GM12878 (cell line): ENCODE data around the gene SEMA7A. TPM values are rescaled to one million over a fixed set of nuclear protein-coding genes. Genes with fewer than 3 reads are reported as not detected.
"Not testable (repeated sequence)": the region's sequence is repeated elsewhere in the genome, so short reads cannot be mapped to it uniquely, and the experiment has no call there.

Experiments
- ATAC-seq: fragments of 200-7000 bp; cut with Tn5 transposase; 3 replicates; pipeline ENCODE4 v1.9.1; 2020; ENCODE audit warnings: mild to moderate bottlenecking, moderate library complexity
- BruUV-seq: library from RNA; stranded (reverse); fragments of 400-500 nt; replicated peaks from 2 replicates; lab custom pipeline; 2021; lab: Mats Ljungman, UMichigan
- CTCF ChIA-PET: fragments of 300-600 bp; sonication (Branson Sonifier 250); formaldehyde crosslinking; extraction: SDS; loops from one replicate; lab custom pipeline; 2021; ENCODE audit warnings: inconsistent platforms; lab: Yijun Ruan, JAX
- POLR2A ChIA-PET: fragments of 350-600 bp; formaldehyde crosslinking; extraction: SDS; loops from one replicate; lab custom pipeline; 2021; ENCODE audit warnings: inconsistent platforms; lab: Charles Lee
- RAD21 ChIA-PET: fragments of 300-600 bp; sonication (Branson Sonifier 250); formaldehyde crosslinking; loops from one replicate; lab custom pipeline; 2023; ENCODE audit warnings: antibody characterized with exemption; ENCODE audit not compliant: unreplicated experiment; lab: Charles Lee
- SMC1A ChIA-PET: fragments of 300-600 bp; sonication (Branson Sonifier 250); formaldehyde crosslinking; loops from one replicate; lab custom pipeline; 2023; ENCODE audit not compliant: unreplicated experiment, uncharacterized antibody; lab: Charles Lee
- DNase-seq: peaks from one replicate; pipeline ENCODE4 v3.0.0-alpha.2; 2011; ENCODE audit warnings: low read depth, low spot score
- FAIRE-seq: peaks from 3 replicates; lab custom pipeline; 2011; peaks lifted over from hg19 to GRCh38; lab: Jason Lieb, UNC
- H2AFZ ChIP-seq: 2 replicates; pipeline ENCODE4 v1.6.0; 2011; ENCODE audit warnings: low read depth, low read length, control low read depth; ENCODE audit not compliant: control insufficient read depth
- H3K27ac ChIP-seq: 2 replicates; pipeline ENCODE4 v1.5.1; 2011; ENCODE audit warnings: control low read depth; ENCODE audit not compliant: control insufficient read depth, insufficient read depth
- H3K27me3 ChIP-seq, 2 experiments: replicated peaks in 1 of 2; 2 replicates each; pipeline versions ENCODE4 v1.6.0 to v1.6.1; 2011; ENCODE audit warnings: low read length in 1 of 2; ENCODE audit not compliant: control insufficient read depth in 2 of 2, insufficient read depth in 2 of 2
- H3K36me3 ChIP-seq, 2 experiments: 2 replicates each; pipeline ENCODE4 v1.5.1; 2011; ENCODE audit warnings: low read length in 1 of 2; ENCODE audit not compliant: control insufficient read depth in 2 of 2, insufficient read depth in 2 of 2
- H3K4me1 ChIP-seq: 2 replicates; pipeline ENCODE4 v1.6.1; 2011; ENCODE audit warnings: mild to moderate bottlenecking, low read length, moderate library complexity, mixed read lengths; ENCODE audit not compliant: control insufficient read depth, insufficient read depth
- H3K4me2 ChIP-seq: 2 replicates; pipeline ENCODE4 v1.6.0; 2011; ENCODE audit warnings: control low read depth; ENCODE audit not compliant: control insufficient read depth, insufficient read depth
- H3K4me3 ChIP-seq: fragments of 200-600 bp; sonication (generic); 2 replicates; pipeline ENCODE4 v1.5.1; 2016
- H3K79me2 ChIP-seq: 2 replicates; pipeline ENCODE4 v1.6.0; 2011; ENCODE audit warnings: low read length; ENCODE audit not compliant: control insufficient read depth, insufficient read depth
- H3K9ac ChIP-seq: 2 replicates; pipeline ENCODE4 v1.8.0; 2011; ENCODE audit warnings: low read length, control low read depth, mixed read lengths; ENCODE audit not compliant: control insufficient read depth, insufficient read depth
- H3K9me3 ChIP-seq: replicated peaks from 3 replicates; pipeline ENCODE4 v1.5.1; 2011; ENCODE audit warnings: mild to moderate bottlenecking, low read length; ENCODE audit not compliant: control insufficient read depth, insufficient read depth
- H4K20me1 ChIP-seq: 2 replicates; pipeline ENCODE4 v1.6.0; 2011; ENCODE audit not compliant: control insufficient read depth, insufficient read depth
- KDM1A ChIP-seq: fragments of 200-600 bp; sonication (generic); IDR thresholded peaks from 2 replicates; pipeline ENCODE4 v1.6.1; 2016; ENCODE audit warnings: borderline replicate concordance
- WGBS: methylation state at CpG from one replicate; pipeline ENCODE4 v1.1.6; 2016; ENCODE audit warnings: low lambda C conversion rate; ENCODE audit not compliant: insufficient replicate concordance, insufficient coverage; ENCODE audit errors: missing lambda C conversion rate; 5-methylcytosine and 5-hydroxymethylcytosine counted together
- in situ Hi-C: fragments of 300-500 bp; cut with MboI; formaldehyde crosslinking; loops from 9 replicates; pipeline ENCODE4 v1.14.3; 2018; ENCODE audit warnings: mixed read lengths
- intact Hi-C: fragments of 100-400 bp; cut with micrococcal nuclease; formaldehyde crosslinking; loops from one replicate; pipeline ENCODE4 v1.14.2; 2022; ENCODE audit not compliant: unreplicated experiment
- polyA plus RNA-seq, 11 experiments: library from polyadenylated mRNA; depleted of rRNA in 4 of 11; unstranded in 6 of 11; stranded (reverse) in 5 of 11; fragments of >200 nt; fragmentation: Nextera tagmentation in 4 of 11; fragmentation: Illumina TruSeq in 1 of 11; extraction: Ambion mirVana in 4 of 11; extraction: Trizol in 1 of 11; gene quantifications; 1 replicate in 1 of 11; 2 replicates in 10 of 11; pipeline versions ENCODE4 v1.2.1 to v1.2.3, GENCODE V29; 2011 to 2016; ENCODE audit warnings: inconsistent platforms in 2 of 11, missing spikeins in 2 of 11, low read depth in 1 of 11
- total RNA-seq, 4 experiments: library from RNA; depleted of rRNA in 3 of 4; stranded (reverse); fragments of >200 nt in 3 of 4; fragmentation: Illumina TruSeq in 1 of 4; extraction: Trizol in 1 of 4; gene quantifications; 2 replicates each; pipeline versions ENCODE4 v1.2.1 to v1.2.3, GENCODE V29; 2013 to 2021
- TF ChIP-seq, protein P1 (sequence below), 3 experiments: IDR thresholded peaks in 2 of 3; conservative IDR thresholded peaks in 1 of 3; 2 replicates each; pipeline ENCODE4 v1.5.1; 2011; ENCODE audit warnings: low read depth in 3 of 3, low read length in 3 of 3, mild to moderate bottlenecking in 3 of 3, control low read depth in 2 of 3, moderate library complexity in 2 of 3, inconsistent platforms in 1 of 3, mixed read lengths in 1 of 3; ENCODE audit not compliant: control insufficient read depth in 2 of 3, insufficient read depth in 1 of 3; ENCODE audit errors: extremely low read depth in 1 of 3

Gene SEMA7A
- total and polyA plus RNA-seq, 10 of the 15 experiments (the other 5 are each of a cell fraction or from before 2014, with no cell fraction given): 0.08 to 112 (median 53.5) TPM

GRCh38 chr15:74482661-74483060 lies 48.9 kb upstream of the SEMA7A start:
- Histone ChIP-seq H4K20me1 (no peaks in the 10 kb centered on the region), H3K4me1 (no peaks in the 10 kb centered on the region), H3K79me2 (no peaks in the 10 kb centered on the region), H3K27me3 (no peaks in the 10 kb centered on the region), H3K27ac (no peak overlapping the region), H3K9ac (no peak overlapping the region), H3K36me3 (peaks cover 0 to 4% of the 10 kb centered on the region in 2 experiments; a peak in 1 of 4 replicates), H3K4me2 (no peak overlapping the region), H3K9me3 (no peaks in the 10 kb centered on the region), H3K4me3 (no peak overlapping the region), H2AFZ (no peak overlapping the region)
- ChIA-PET RAD21 (interaction anchor here (1.4 to 1.7 kb wide), 2 partner anchors 100 to 106 kb away, joined by 4 to 5 read pairs; no protein-coding TSS in a partner anchor), SMC1A (interaction anchor here (0.7 to 1.4 kb wide), 9 partner anchors 11 to 111 kb away, joined by 3 to 5 read pairs (median 3); no protein-coding TSS in a partner anchor), POLR2A (interaction anchor here (0.6 to 1.4 kb wide), 2 partner anchors 58 to 107 kb away, joined by 3 read pairs; partner anchors contain the start of gene ARID3B), CTCF (interaction anchor here (0.7 to 1.3 kb wide), 7 partner anchors 20 to 115 kb away, joined by 3 to 6 read pairs (median 4); partner anchors contain the start of gene CYP11A1)
- in situ Hi-C loops (no loop called here), intact Hi-C loops (no loop called here)
- WGBS: 67% methylated on average over 3 of the region's 3 CpGs
- ATAC-seq: no peak
- no TSS peak for BruUV-seq
- no peak for DNase-seq
- TF ChIP-seq, protein P1, sequence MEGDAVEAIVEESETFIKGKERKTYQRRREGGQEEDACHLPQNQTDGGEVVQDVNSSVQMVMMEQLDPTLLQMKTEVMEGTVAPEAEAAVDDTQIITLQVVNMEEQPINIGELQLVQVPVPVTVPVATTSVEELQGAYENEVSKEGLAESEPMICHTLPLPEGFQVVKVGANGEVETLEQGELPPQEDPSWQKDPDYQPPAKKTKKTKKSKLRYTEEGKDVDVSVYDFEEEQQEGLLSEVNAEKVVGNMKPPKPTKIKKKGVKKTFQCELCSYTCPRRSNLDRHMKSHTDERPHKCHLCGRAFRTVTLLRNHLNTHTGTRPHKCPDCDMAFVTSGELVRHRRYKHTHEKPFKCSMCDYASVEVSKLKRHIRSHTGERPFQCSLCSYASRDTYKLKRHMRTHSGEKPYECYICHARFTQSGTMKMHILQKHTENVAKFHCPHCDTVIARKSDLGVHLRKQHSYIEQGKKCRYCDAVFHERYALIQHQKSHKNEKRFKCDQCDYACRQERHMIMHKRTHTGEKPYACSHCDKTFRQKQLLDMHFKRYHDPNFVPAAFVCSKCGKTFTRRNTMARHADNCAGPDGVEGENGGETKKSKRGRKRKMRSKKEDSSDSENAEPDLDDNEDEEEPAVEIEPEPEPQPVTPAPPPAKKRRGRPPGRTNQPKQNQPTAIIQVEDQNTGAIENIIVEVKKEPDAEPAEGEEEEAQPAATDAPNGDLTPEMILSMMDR (IDR thresholded peaks at IDR 0.05 in 2 of 3, conservative IDR thresholded peaks at IDR 0.05 in 1 of 3; ENCODE audit: control insufficient read depth in 2 of 3, extremely low read depth in 1 of 3, insufficient read depth in 1 of 3, low read depth in 3 of 3, low read length in 3 of 3): peak in 1 of 3 experiments; percentile 20; a peak in 1 of 6 replicates
- no peak for TF ChIP-seq KDM1A
- no peak for FAIRE-seq

DNA sequence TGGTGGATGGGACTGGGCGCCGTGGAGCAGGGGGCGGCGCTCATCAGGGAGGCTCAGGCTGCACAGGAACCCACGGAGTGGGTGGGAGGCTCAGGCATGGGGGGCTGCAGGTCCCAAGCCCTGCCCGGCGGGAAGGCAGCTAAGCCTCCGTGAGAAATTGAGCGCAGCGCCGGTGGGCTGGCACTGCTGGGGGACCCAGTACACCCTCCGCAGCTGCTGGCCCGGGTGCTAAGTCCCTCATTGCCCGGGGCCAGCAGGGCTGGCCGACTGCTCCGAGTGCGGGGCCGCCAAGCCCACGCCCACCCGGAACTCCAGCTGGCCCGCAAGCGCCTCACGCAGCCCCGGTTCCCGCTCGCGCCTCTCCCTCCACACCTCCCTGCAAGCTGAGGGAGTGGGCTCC lies 46.6 kb upstream of the SEMA7A start:
- SMC1A ChIA-PET: interaction anchor here (3.5 kb wide), 1 partner anchor 9 kb away, joined by 10 read pairs; no protein-coding TSS in a partner anchor
- 99% methylated on average over 24 of the region's 27 CpGs for WGBS
- H3K9ac ChIP-seq, BruUV-seq, H4K20me1 ChIP-seq, H3K27ac ChIP-seq, H3K9me3 ChIP-seq, H3K36me3 ChIP-seq, H3K4me2 ChIP-seq, DNase-seq, H3K79me2 ChIP-seq, H3K27me3 ChIP-seq, in situ Hi-C loops, H3K4me3 ChIP-seq, H2AFZ ChIP-seq, ATAC-seq, intact Hi-C loops, CTCF ChIA-PET, FAIRE-seq, H3K4me1 ChIP-seq, POLR2A ChIA-PET: not testable (repeated sequence)
- RAD21 ChIA-PET: interaction anchor here (1.9 kb wide), 1 partner anchor 26 kb away, joined by 3 read pairs; no protein-coding TSS in a partner anchor

- DNase-seq, H3K9me3 ChIP-seq, H4K20me1 ChIP-seq, in situ Hi-C loops, H3K27me3 ChIP-seq, FAIRE-seq, H3K4me2 ChIP-seq, H3K4me3 ChIP-seq, H3K79me2 ChIP-seq, H3K27ac ChIP-seq, H3K4me1 ChIP-seq, H3K9ac ChIP-seq, ATAC-seq, intact Hi-C loops, BruUV-seq, H2AFZ ChIP-seq: not testable (repeated sequence)
- ChIA-PET CTCF (interaction anchor here (0.9 to 1.0 kb wide), 2 partner anchors 15 to 24 kb away, joined by 3 to 4 read pairs; no protein-coding TSS in a partner anchor), POLR2A (interaction anchor here (0.7 to 1.0 kb wide), 2 partner anchors 143 to 332 kb away, joined by 3 to 7 read pairs; no protein-coding TSS in a partner anchor), SMC1A (interaction anchor here (1.1 to 1.6 kb wide), 2 partner anchors 9 to 10 kb away, joined by 3 to 6 read pairs; no protein-coding TSS in a partner anchor), RAD21 (interaction anchor here (0.7 kb wide), 1 partner anchor 171 kb away, joined by 3 read pairs; no protein-coding TSS in a partner anchor)
- 100% methylated on average over 7 of the region's 7 CpGs for WGBS
- H3K36me3 ChIP-seq: peaks cover 0 to 10% of the 10 kb centered on the region in 2 experiments; a peak in 2 of 4 replicates
These were observed 37.9 kb upstream of the SEMA7A start for GRCh38 chr15:74471621-74472020.
